GM18951 (cell line): ENCODE results near the gene HDAC4.

Source experiments
- POLR2A ChIP-seq: IDR thresholded peaks from 4 replicates; pipeline ENCODE4 v1.6.1; 2011; ENCODE audit warnings: mild to moderate bottlenecking; ENCODE audit not compliant: insufficient read length, insufficient read depth; ENCODE audit errors: extremely low read depth
- in situ Hi-C: fragments of 300-500 bp; cut with MboI; formaldehyde crosslinking; loops from one replicate; pipeline ENCODE4 v1.12.0; 2022; ENCODE audit warnings: low sequenced_read_pairs, mixed read lengths, inconsistent platforms; ENCODE audit not compliant: unreplicated experiment

Gene HDAC4

GRCh38 chr2:239348563-239349452 is 52.0 kb downstream of the HDAC4 start:
- in situ Hi-C loops: no loop called here

GRCh38 chr2:239346676-239347075 is 54.1 kb downstream of the HDAC4 start:
- in situ Hi-C loops: no loop called here
- no peak for TF ChIP-seq POLR2A

More at GRCh38 chr2:239348563-239349452, 52.0 kb downstream of the HDAC4 start:
- no peak for TF ChIP-seq POLR2A

DNA sequence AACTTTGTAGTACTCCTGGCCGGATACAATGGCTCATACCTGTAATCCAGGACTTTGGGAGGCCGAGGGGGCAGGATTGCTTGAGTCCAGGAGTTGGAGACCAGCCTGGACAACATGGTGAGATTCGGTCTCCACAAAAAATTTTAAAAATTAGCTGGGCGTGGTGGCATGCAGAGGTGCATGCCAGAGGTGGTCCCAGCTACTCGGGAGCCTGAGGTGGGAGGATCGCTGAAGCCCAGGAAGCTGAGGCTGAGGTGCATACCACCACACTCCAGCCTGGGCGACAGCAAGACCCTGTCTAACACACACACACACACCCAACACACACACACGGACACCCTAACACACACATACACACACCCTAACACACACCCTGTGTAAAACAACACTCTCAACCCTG is 55.6 kb downstream of the HDAC4 start:
- in situ Hi-C loops: no loop called here
- no peak for TF ChIP-seq POLR2A

DNA sequence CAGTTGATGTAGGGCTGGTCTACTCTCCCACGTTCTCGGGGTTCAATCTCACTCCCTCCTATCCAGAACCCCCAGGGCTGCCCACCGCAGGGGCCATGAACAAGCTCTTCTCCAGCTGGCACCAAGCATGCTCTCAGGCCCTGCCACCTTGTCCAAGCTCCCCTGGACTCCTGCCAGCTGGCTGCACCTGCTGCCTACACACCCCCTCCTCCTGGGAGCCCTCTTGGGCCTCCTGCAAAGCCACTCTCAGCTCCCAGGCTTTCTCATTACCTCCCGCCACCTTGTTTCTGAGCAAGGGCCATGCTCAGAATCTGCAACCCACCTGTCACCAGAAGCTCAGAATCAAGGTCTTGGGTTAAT is 56.0 kb downstream of the HDAC4 start:
- in situ Hi-C loops: no loop called here

GRCh38 chr2:239343946-239344856 is 56.6 kb downstream of the HDAC4 start:
- in situ Hi-C loops: no loop called here
- no peak for TF ChIP-seq POLR2A

More for the DNA sequence above, 56.0 kb downstream of the HDAC4 start:
- no peak for TF ChIP-seq POLR2A

GRCh38 chr2:239343460-239343859 is 57.4 kb downstream of the HDAC4 start:
- no peak for TF ChIP-seq POLR2A
- in situ Hi-C loops: no loop called here

- in situ Hi-C loops: no loop called here
- no peak for TF ChIP-seq POLR2A
Observed at GRCh38 chr2:239341840-239342239, 59.0 kb downstream of the HDAC4 start.

GRCh38 chr2:239341146-239341732 is 59.6 kb downstream of the HDAC4 start:
- no peak for TF ChIP-seq POLR2A
- in situ Hi-C loops: no loop called here

DNA sequence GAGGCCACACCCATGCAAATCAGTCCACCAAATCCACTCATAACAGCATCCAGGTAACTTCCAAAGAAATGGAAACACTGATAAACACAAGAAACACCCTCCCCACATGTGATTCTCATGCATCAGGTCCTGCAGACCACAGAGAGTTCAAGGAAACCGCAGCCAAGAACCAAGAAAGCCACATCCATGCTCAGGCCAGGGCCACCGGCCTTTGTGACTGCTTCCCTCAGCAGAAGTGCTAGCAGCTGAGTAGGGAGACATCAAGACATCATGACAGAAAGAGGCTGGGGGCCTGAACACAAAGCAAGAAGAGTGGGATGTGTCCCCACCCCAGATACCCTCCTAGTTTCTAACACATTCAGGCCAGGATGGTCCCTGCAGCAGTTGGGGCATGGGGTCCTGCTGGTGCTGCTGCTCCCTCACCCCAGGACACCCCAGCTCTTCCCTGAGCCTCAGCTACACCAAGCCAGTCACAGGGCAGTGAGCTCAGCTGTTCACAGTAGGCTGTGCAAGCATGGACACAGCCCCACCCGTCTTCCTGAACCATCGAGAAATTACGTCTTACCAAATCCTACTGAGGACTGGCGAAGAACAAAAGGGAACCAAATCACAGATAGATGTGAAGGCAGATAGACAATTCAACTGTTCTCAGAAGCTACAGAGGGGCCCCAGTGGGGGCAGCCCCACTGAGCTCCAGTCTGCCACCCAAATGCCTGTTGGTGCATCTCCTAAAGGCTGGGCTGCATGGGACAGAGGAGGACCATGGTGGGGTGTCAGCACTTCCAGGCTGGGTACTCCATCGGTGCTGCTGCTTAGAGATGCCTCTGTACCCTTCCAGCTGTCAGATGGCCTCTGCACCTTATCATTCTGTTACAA is 60.9 kb downstream of the HDAC4 start:
- no peak for TF ChIP-seq POLR2A
- in situ Hi-C loops: no loop called here

- in situ Hi-C loops: no loop called here
- no peak for TF ChIP-seq POLR2A
Observed at GRCh38 chr2:239339241-239339640, 61.6 kb downstream of the HDAC4 start.

DNA sequence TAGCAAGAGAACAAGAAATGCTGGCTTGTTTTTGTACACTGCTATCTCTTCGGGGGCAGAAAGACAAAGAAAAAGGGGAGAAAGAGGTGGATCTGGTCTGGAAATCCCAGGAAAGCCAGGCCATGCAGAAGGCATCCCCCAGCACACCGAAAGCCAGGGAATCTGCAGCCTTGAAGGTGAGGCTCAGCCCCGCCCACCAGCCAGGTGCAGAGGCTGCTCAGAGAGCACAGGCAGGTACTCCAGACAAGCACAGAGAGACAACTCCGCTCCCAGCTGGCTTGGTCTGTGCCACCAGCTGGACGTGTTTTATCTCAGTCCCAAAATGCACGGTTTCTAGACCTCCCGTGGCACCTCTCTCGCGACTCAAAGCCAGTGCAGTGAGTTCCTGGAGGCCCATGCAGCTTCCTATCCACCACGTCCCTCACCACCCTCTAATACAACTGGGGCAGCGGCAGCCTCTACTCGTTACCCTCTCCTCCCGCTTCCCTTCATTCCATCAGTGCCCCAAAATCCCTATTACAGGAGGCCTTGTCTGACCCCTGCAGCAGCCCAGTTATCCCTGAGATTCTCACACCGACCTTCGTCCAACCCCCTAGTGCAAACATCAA is 62.8 kb downstream of the HDAC4 start:
- TF ChIP-seq POLR2A: no peak
- in situ Hi-C loops: no loop called here
